Stimulated activated CD4-positive, alpha-beta T cell treated with anti-CD3 and anti-CD28 coated beads, Interleukin-1b, Interleukin-23, amount 100 ng/mL, for 24 hours (primary cell): ENCODE data around the gene SF3B4.
A peak's percentile ranks its signal among the peaks of the same experiment; 100 is the strongest.

Experiments used
- DNase-seq, 4 experiments: peaks; one replicate each; pipeline ENCODE4 v3.0.0-alpha.2; 2020; ENCODE audit warnings: low read depth in 4 of 4, low spot score in 1 of 4

Gene SF3B4

DNA sequence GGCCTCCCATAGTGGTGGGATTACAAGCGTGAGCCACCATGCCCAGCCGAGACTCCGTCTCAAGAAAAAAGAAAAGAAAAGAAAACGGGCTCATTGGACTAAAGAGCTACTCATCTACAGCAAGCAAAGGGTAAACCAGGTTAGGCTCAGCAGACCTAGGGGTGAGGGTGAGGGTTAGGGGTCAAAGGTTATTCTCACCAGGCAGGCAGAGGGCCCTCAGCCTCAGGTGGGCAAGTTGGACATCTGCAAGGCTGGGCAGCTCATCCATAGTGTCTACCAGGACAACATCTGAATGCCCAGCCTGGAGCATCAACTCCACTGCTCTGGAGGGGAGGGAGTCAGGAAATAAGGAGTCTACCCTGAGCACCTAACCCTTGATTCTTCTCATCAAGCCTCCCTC is 5.6 kb upstream of the SF3B4 start:
- DNase-seq = no peak

DNA sequence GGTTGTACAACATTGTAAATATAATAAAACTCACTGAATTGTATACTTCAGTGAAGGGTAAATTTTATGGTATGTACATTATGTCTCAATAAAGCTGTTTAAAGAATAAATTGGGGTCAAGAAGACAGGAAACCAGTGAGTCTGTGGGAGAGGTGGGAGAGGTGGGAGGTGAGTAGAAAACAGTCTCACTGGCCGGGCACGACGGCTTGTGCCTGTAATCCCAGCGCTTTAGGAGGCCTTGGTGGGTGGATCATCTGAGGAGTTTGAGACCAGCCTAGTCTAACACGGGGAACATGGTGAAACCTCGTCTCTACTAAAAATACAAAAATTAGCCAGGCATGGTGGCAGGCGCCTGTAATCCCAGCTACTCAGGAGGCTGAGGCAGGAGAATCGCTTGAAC is 4.9 kb upstream of the SF3B4 start:
- DNase-seq = no peak

DNA sequence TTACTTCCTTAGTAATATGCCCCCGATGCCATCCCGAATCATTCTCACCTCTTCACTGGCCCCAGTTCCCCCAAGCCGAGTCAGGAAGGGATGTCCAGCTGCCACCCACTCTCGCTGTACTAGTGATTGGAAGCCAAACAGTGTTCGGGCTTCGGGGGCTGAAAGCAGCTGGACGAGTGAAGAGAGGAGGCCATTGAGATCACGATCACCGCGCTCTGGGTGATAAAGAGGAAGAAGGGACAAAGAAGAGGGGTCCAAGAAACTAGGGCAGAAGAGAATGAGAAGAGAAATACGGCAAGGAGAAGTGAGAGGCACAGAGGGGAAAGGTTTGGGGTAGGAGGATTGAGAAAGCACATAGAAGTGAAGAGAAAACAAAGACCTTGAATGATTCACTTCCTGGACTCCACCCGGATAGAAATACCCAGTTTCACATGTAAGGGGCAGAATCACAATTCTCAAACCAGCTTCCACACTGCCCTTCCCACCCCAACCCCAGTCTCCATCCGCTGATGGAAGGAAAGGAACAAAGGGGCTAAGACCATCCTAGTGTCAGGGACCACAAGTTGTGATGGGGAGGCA is 3.7 kb upstream of the SF3B4 start:
- no peak for DNase-seq

DNA sequence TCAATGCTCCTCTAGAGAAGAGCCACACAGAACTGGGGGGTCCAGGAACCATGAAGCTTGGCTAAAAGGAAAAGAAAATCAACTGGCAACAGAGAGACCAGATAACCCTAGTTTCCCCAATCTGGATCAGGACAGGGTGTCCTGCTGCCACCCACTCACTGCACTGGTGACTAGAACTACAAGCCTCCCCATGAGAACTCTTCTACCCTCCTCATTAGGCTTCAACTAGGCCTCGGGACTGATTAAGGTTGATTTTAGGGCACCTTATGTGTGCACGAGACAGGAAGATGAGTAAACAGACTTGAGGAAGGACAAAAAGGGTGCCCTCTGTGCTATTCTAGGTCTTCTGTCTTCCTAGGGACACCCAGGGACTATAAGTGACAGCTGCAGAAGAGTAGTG is 2.3 kb upstream of the SF3B4 start:
- no peak for DNase-seq

DNA sequence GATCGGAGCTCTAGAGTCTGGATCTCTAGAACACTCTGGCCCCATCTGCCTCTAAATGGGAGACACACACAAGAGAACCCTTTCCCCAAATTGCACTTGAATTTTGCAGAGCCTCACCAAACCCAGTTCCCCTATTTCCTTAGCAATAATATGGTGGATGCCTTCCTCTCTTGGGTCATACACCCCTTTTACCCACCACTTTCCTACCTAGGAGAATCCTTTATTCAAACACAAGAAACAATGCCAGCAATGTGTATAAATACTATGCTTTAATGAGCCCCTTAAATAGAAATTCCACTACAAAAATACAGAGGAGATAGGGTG is 760 bp upstream of the SF3B4 start:
- DNase-seq = no peak

DNA sequence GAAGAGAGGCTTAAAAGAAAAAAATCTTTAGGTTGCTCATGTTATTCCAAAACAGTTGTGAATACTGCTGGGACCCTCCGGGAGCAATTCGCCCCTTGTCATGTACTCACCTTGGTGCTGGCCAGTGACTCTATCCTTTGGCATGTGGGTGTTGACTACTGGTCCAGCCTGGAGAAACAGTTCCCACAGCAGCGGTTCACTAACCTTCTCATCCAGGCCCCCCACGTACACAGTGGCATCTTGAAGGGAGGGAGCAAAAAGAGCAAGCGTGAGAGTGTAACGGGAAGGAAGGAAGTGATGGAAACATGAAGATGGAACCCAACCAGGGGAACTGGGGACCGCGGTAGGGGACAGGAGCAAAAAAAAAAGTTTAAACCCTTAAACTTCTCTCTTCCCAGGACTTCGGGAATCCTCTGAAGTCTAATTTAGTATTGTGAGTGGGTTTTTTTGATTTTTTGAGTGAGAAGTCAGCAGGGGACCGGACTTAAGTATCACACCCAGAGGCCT is 494 bp downstream of the SF3B4 start:
- DNase-seq = no peak

DNA sequence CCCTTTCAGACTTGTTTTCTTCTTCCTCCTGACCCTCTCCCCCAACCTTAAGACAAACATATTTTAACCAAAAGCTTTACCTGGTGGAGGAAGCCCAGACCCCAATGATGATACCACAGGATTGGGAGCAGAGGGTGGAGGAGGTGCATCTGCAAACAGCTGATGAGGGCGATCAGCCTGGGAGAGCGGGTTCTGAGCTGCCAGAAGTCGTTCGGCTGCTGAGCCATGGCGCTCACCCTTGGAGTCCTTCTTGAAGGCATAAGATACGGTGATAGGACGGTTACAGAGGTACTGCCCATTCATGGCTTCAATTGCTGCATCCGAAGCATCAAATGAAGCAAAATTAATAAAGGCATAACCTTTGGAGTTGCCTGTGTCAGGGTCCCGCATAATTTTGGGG is 1.3 kb downstream of the SF3B4 start:
- DNase-seq = no peak

DNA sequence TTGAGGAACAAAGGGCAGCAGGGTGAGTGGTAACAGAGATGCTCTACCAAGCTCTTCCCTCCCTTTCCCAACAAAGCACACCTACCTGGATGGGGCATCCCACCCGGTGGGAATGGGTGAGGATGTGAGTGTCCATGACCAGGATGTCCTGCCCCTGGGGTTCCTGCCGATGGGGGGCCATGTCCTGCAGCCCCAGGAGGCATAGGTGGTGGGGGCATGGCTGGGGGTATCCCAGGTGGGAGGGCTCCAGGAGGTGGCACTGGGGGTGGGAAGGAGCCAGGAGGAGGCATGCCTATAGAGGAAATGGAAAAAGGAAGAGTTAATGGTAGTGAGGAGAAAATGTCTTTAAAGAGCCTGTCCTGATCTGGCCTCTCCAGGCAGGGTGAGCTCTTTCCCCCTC is 1.9 kb downstream of the SF3B4 start:
- DNase-seq = no peak

DNA sequence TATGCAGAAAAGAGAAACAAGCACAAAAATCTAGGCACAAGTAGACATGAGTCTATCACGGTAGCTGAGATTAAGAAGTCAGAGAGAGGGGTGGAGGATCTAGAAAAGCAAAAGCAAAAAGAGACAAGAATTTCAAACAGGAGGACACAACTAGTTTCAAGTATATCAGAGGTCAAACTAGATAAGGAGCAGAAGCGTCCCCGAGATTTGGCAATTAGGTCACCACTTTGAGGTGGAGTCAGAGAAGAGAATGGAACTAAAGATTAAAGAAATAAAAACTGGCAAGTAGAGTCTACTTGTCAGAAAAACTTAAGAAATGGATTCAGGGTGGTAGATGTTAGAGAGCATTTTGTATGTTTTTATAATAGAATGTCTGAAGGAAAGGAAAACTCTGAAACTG is 2.3 kb downstream of the SF3B4 start:
- no peak for DNase-seq

DNA sequence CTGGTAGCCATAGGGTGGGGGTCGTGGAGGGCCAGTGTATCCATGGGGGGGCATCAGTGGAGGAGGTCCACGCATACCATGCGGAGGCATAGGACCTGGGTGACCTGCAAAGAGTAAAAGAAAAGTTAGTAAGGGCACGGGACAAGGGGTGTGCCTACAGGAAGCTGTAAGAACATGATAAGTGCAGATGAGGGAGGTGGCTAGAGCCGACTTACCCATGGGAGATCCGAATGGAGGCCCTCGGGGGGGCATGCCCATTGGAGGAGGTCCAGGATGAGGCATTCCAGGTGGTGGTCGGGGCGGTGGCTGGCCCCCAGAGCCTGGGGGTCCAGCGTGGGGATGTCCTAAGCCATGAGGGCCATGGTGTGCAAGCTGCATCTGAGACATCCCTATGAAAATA is 4.0 kb downstream of the SF3B4 start:
- no peak for DNase-seq

DNA sequence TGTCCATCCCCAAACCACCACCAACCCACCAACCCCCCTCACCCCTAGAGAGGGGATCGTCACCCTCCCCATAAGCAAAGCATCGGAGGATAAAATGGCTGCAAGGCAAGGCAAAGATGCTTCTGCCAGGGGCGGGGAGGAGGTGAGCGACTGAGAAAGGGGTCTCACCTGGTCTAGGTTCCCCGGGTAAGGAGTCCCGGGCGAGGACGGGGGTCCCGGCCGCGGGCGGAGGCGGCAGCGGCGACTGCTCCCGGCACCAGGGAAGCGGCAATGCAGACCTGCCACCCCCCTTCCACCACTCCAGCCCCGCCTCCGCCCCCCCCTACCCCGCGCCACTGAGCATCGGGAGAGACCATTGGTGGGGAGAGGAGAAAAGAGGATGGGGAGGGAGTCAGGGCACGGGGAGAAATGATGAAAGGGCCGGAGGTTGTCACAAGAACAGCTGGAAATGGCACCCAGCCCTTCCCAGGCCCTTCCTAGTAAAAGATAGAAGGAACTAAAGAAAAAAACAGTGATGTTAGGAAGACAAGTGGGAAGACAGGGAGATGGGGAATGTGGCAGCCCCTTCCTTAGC is 9.9 kb downstream of the SF3B4 start, which contains the start of gene SV2A:
SV2A (minus strand) TSS at position 274 of the 574 bp plus-strand sequence. CDS start 4,004 bp downstream, outside the sequence.
- DNase-seq = peak; percentile 15 to 43 (median 32)

DNA sequence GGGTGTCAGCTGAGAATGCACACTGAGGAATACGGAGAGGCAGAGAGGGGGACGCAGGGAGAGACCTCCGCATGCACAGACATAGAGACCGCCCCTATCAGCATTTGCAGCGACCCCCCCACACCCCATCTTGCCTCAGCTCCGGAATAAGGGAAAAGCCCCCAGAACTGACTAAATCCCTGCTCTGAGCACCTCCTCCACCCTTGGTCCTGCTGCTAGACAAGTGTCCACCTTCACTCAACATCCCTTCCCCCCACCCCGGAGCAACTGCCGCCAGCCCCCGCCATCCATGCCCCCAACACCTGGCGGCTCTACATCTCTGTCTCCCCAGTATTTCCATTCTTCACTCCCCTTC is 10.7 kb downstream of the SF3B4 start:
- no peak for DNase-seq

DNA sequence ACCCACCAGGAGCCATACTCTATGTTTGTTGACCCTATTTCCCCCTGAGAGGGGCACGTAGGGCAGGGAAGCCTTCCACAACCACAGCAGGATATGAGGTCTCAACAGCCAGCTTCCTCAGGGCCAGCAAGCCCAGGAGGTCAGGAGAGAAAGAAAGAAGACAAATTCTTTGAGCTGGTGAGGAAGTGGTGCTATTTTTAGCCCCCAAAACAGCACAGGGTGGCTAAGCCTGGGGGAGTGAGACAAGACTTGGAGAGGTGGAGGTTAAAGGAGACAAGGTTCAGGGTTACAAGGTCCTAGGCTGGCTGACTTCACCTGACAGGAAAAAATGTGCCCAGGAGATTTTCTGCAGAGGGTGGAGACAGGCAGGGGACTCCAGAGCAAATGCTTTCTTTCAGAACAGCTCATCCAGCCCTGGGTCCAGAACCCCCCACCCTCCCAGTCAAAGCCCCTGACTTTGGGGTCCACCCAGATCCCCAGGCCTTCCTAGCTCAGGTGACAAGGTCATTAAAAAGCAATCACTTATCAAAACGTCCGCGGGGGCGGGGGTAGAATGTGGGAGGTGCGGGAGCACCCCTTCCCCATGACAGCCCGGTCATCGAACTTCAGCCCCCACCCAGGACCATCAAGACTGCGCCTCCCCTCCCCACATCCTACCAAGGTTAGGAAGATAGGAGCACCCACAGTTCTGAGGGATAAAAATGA is 11.3 kb downstream of the SF3B4 start:
- no peak for DNase-seq

DNA sequence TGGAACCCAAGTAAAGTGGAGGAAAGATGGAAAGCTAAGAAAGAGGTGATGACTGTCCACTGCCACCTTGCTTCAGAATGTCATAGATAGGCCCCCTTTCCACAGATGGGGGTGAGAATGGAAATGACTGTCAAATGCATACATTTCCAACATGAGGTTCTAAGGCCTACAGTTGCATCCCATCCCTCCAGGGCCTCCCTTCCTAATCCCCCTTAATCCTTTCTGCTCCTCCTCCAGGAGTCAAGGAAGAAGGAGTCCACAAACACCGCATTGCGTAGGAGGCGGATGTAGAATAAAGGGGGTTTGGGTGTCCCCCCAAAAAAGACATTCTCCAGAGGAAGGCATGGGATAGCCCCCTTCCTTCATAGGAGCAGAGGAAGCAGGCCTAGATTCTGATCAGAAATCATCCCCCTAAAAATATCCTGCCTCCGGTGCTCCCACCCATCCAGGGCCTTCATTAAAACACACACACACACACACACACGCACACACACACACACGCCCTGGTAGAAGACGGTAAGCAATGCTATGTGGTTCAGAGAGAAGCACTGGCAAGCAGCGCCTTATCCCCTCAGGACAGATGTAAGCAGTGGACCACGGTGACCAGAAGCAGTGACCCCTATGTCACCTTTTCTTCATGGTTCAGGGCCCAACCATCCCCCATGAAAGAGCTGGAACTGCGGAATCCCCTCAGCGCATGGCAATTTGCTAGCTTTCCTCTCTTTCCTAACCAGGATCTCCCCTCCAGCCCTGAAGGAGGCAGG is 12.0 kb downstream of the SF3B4 start:
- no peak for DNase-seq

DNA sequence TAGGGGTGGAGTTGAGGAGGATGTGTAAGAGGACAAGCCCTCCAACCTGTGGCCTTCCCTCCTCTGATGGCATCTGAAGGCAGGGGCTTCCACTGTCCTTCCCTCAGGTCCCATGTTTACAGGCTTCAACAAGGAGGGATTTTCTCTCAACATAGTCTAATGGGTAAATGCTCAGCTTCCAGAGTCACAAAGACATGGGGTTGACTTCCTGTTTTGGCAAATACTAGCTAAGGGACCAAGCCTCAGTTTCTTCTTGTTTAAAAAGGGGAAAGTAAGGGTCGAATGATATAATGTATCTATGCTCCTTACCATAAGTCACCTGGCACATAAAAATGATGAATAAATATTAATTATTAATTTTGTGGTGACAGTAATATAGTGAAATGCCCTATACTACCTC is 13.1 kb downstream of the SF3B4 start:
- DNase-seq = no peak

DNA sequence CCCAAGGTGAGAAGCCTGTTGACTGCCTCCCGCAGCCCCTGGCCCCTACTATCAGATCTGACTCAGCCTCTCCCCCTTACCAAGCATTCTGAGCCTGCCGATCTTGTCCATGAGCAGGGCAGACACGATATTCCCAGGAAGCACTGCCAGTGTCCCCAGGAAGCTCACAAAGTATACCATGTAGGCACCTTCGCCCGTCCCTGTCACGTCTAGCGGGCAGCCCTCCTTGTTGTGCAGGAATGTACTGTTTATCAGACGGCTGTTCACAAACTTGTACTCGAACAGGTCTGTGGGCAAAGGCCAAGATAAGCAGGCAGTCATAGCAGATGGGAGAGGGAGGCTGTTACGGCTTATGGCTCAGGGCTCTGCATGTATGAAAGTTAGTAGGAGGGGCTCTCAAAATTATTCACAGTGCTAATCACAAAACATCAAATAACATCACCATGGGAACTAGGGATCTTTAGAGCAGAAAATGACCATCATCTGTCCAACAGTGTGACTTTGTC is 21.0 kb downstream of the SF3B4 start:
- no peak for DNase-seq

DNA sequence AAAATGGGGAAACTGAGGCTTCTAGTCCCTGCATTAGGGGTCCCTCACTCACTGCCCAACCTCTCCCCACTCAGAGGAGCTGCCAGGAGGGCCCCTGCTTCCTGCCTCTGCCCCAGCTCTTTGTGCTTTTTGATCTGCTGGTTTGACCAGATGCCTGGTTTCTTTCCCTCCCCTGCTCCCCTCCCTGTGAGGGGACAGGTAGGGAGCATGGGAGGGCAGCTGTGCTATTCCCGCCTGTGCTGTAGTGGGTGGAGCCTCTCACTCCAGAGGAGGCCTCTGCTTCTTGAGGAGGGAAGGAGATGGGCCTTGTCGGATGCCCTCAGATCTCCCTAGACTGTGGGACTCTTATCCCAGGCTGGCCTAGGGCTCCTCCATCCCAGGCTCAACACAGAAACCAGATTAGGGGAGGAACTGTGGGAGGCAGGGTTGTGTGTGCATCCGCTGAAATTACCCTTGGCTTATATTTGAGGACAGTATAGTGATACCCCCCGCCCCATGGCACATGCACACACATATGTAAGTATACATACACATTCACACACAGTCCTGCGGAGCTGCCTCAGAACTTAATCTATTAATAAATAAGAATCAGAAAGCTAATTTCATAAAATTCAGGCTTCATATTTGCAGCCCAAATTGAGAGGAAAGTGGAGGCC is 23.6 kb downstream of the SF3B4 start:
- no peak for DNase-seq

DNA sequence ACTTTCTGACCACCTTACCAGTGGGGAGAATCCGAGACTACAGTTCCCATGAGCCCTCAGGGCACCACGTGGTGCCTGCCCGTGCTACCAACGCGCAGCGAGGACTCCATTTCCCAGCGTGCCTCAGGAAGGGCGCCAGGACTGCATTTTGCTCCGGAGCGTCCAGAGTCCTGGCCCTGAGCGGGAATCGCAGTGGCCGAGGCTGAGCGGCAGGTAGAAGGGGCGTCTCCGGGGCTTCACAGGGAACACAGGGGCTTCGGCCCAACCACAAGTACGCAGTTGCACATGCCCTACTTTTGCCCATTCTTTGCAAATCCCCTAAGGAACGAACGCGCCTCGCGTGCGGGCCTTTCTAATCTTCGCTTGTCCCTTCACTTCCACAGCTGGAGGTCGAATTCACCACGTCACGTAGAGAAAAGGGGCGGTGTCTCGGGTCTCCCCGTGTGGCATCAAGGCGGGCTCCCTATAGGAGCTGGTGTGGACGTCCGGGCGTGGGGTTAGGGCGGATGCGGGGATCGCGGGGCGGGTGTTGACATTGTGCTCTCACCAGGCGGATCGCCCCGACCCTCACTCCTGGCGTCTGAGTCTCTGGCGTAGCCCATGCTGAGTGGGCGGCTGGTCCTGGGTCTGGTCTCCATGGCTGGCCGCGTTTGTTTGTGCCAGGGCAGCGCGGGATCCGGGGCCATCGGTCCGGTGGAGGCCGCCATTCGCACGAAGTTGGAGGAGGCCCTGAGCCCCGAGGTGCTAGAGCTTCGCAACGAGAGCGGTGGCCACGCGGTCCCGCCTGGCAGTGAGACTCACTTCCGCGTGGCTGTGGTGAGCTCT is 27.9 kb downstream of the SF3B4 start, which contains the start of gene BOLA1:
BOLA1 (plus strand) TSS at position 109 of the 825 bp plus-strand sequence; CDS start at position 601, 492 bp downstream.
- peak; percentile 50 to 73 (median 62) for DNase-seq

DNA sequence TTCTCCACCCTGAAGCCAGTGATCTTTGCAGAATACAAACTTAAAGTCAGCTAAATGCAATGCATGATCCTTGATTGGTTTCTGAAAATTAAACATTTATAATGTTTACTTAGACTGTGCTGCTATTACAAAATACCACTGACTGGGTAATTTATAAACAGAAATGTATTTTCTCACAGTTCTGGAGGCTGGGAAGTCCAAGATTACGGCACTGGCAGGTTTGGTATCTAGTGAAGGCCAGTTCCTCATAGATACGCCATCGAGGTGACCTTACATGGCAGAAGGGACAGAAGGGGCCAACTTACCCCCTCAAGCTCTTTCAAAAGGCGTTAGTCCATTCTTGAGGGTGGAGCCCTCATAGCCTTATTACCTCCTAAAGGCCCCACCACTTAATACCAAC is 31.0 kb downstream of the SF3B4 start:
- DNase-seq = no peak

DNA sequence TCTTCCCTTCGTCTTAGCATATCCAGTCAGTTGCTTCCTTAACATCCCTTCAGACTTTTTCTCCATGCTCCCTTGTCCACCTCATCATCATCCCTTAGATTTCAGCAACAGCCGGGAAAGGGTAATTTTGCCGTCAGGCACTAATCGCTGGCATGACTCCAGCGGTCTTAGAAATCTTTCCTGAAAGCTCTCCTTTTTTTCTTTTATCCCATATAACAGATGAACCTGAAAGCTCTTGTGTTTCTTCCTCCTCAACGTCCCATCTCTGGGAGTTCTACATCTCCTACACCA is 38.7 kb downstream of the SF3B4 start:
- no peak for DNase-seq
